Naive thymus-derived CD4-positive, alpha-beta T cell (primary cell): ENCODE measurements around the gene LRBA. TPM values are rescaled to one million over a fixed set of nuclear protein-coding genes. Genes with fewer than 3 reads are reported as not detected.

ENCODE experiments used
- ATAC-seq: fragments of 150-1000 bp; cut with Tn5 transposase; 2 replicates; pipeline ENCODE4 v1.10.0; 2021; ENCODE audit warnings: mild to moderate bottlenecking, moderate library complexity
- CTCF ChIA-PET: fragments of 350-600 bp; sonication (Branson Sonifier 250); formaldehyde crosslinking; loops from one replicate; lab custom pipeline; 2021; ENCODE audit warnings: antibody characterized with exemption; lab: Charles Lee
- POLR2A ChIA-PET: fragments of 350-600 bp; sonication (Branson Sonifier 250); formaldehyde crosslinking; loops from one replicate; lab custom pipeline; 2021; ENCODE audit warnings: antibody characterized with exemption, inconsistent platforms; lab: Charles Lee
- DNase-seq, 9 donors: peaks; one replicate each; pipeline versions ENCODE4 v3.0.0 to v3.0.0-alpha.2; 2020 to 2022; ENCODE audit warnings: mixed read lengths in 1 of 9
- H3K27ac ChIP-seq: one replicate; pipeline ENCODE4 v1.7.0; 2013; ENCODE audit warnings: mild to moderate bottlenecking, low read depth, low read length, moderate library complexity
- H3K27me3 ChIP-seq, 2 donors: one replicate each; pipeline ENCODE4 v1.7.0; 2013; ENCODE audit warnings: low read length in 2 of 2, mild to moderate bottlenecking in 2 of 2, moderate library complexity in 2 of 2; ENCODE audit not compliant: control insufficient read depth in 2 of 2, insufficient read depth in 2 of 2
- H3K36me3 ChIP-seq, 3 experiments: 1 replicate in 2 of 3; 2 replicates in 1 of 3; pipeline ENCODE4 v1.7.0; 2013; ENCODE audit warnings: low read length in 3 of 3, mild to moderate bottlenecking in 3 of 3, moderate library complexity in 1 of 3; ENCODE audit not compliant: insufficient read depth in 3 of 3, control insufficient read depth in 2 of 3
- H3K4me1 ChIP-seq, 2 donors: one replicate each; pipeline ENCODE4 v1.7.0; 2013; ENCODE audit warnings: low read length in 2 of 2, mild to moderate bottlenecking in 2 of 2, moderate library complexity in 1 of 2; ENCODE audit not compliant: control insufficient read depth in 2 of 2, insufficient read depth in 2 of 2
- H3K4me3 ChIP-seq: 2 replicates; pipeline ENCODE4 v1.7.0; 2013; ENCODE audit warnings: mild to moderate bottlenecking, low read length
- H3K9me3 ChIP-seq, 3 experiments: 1 replicate in 2 of 3; 2 replicates in 1 of 3; pipeline ENCODE4 v1.7.0; 2013; ENCODE audit warnings: low read length in 3 of 3; ENCODE audit not compliant: control insufficient read depth in 2 of 3
- H3K27ac Mint-ChIP-seq, 9 donors: one replicate each; pipeline ENCODE4 v1.8.0; 2020 to 2022; ENCODE audit warnings: mixed read lengths in 9 of 9, mild to moderate bottlenecking in 8 of 9, moderate library complexity in 5 of 9, inconsistent platforms in 2 of 9
- H3K27me3 Mint-ChIP-seq, 5 donors: one replicate each; pipeline ENCODE4 v1.8.0; 2021 to 2022; ENCODE audit warnings: mixed read lengths in 5 of 5, mild to moderate bottlenecking in 1 of 5
- H3K36me3 Mint-ChIP-seq, 5 donors: one replicate each; pipeline ENCODE4 v1.8.0; 2020 to 2022; ENCODE audit warnings: mixed read lengths in 5 of 5, mild to moderate bottlenecking in 3 of 5, inconsistent platforms in 1 of 5
- H3K4me1 Mint-ChIP-seq, 7 donors: one replicate each; pipeline ENCODE4 v1.8.0; 2020 to 2022; ENCODE audit warnings: mixed read lengths in 7 of 7, mild to moderate bottlenecking in 3 of 7, inconsistent platforms in 1 of 7
- H3K4me3 Mint-ChIP-seq, 10 donors: one replicate each; pipeline ENCODE4 v1.8.0; 2020 to 2022; ENCODE audit warnings: mild to moderate bottlenecking in 10 of 10, mixed read lengths in 10 of 10, moderate library complexity in 6 of 10, inconsistent platforms in 2 of 10
- H3K9me3 Mint-ChIP-seq, 11 donors: one replicate each; pipeline ENCODE4 v1.8.0; 2020 to 2022; ENCODE audit warnings: mixed read lengths in 11 of 11, mild to moderate bottlenecking in 4 of 11, inconsistent platforms in 1 of 11, moderate library complexity in 1 of 11
- intact Hi-C, 2 donors: fragments of 100-400 bp; cut with micrococcal nuclease; formaldehyde crosslinking; loops; one replicate each; pipeline ENCODE4 v1.15.1; 2023
- polyA plus RNA-seq, 2 donors: library from polyadenylated mRNA; unstranded; fragments of 300-500 nt; fragmentation: Illumina TruSeq; gene quantifications; one replicate each; pipeline ENCODE4 v1.2.3, GENCODE V29; 2021
- total RNA-seq, 6 experiments: library from RNA in 5 of 6; stranded (reverse) in 5 of 6; gene quantifications; 1 replicate in 5 of 6; 2 replicates in 1 of 6; pipeline ENCODE4 v1.2.3 and lab custom pipeline; 2021 to 2026

Gene LRBA
- total and polyA plus RNA-seq, 7 experiments from 2014 or later, result 20.8 to 71.4 (median 58.4) TPM

- H3K9me3 ChIP-seq, result no peaks in the 10 kb centered on the region
- H3K36me3 Mint-ChIP-seq, result peaks cover 7 to 57% (median 52%) of the 10 kb centered on the region in 5 donors
- ChIA-PET CTCF (no interaction called here), POLR2A (no interaction called here)
- DNase-seq, result no peak
- intact Hi-C loops, result no loop called here
- peaks cover 0 to 38% (median 10%) of the 10 kb centered on the region in 11 donors for H3K9me3 Mint-ChIP-seq
- no peak overlapping the region for H3K27ac Mint-ChIP-seq
- H3K4me1 Mint-ChIP-seq, result peaks cover 0 to 6% (median 4%) of the 10 kb centered on the region in 7 donors
- H3K4me1 ChIP-seq, result no peaks in the 10 kb centered on the region
- ATAC-seq, result no peak
- H3K27ac ChIP-seq, result no peak overlapping the region
- H3K4me3 ChIP-seq, result no peak overlapping the region
- no peak overlapping the region for H3K4me3 Mint-ChIP-seq
- no peaks in the 10 kb centered on the region for H3K27me3 Mint-ChIP-seq
- no peaks in the 10 kb centered on the region for H3K27me3 ChIP-seq
- H3K36me3 ChIP-seq, result no peaks in the 10 kb centered on the region
Observed at GRCh38 chr4:150632639-150633038, 382.4 kb downstream of the LRBA start.

- ATAC-seq, result no peak
- Mint-ChIP-seq H3K27ac (no peak overlapping the region), H3K4me1 (peaks cover 0 to 6% (median 0%) of the 10 kb centered on the region in 7 donors), H3K36me3 (peaks cover 4 to 26% (median 22%) of the 10 kb centered on the region in 5 donors), H3K27me3 (no peaks in the 10 kb centered on the region), H3K9me3 (peaks cover 0 to 8% (median 0%) of the 10 kb centered on the region in 11 donors), H3K4me3 (no peak overlapping the region)
- Histone ChIP-seq H3K27ac (no peak overlapping the region), H3K4me3 (no peak overlapping the region), H3K36me3 (no peaks in the 10 kb centered on the region), H3K9me3 (no peaks in the 10 kb centered on the region), H3K27me3 (no peaks in the 10 kb centered on the region), H3K4me1 (no peaks in the 10 kb centered on the region)
- intact Hi-C loops, result no loop called here
- CTCF ChIA-PET, result no interaction called here
- POLR2A ChIA-PET, result no interaction called here
- DNase-seq, result no peak
Observed at GRCh38 chr4:150628073-150628472, 387.0 kb downstream of the LRBA start.

DNA sequence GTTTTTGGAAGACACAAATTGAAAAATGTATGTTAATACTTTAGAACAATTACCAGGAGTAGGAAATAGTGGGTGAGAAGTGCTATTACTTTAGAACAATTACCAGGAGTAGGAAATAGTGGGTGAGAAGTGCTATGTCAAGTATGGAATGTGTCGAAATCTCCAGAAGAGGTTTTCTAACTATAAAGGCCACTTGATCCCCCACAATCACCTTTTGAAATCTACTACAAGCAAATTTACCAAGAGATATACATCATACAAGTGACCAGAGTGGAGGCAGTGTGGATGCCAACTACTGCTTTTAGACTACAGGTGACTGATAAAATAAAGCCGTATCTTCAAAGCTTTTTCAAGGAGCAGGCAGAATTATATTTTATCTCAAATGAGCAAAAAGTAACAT, 390.1 kb downstream of the LRBA start:
- DNase-seq, result no peak
- peaks cover 0 to 7% (median 0%) of the 10 kb centered on the region in 7 donors for H3K4me1 Mint-ChIP-seq
- H3K36me3 ChIP-seq, result no peaks in the 10 kb centered on the region
- no peaks in the 10 kb centered on the region for H3K27me3 ChIP-seq
- no peak overlapping the region for H3K4me3 Mint-ChIP-seq
- no peak overlapping the region for H3K4me3 ChIP-seq
- ATAC-seq, result no peak
- H3K4me1 ChIP-seq, result no peaks in the 10 kb centered on the region
- ChIA-PET CTCF (no interaction called here), POLR2A (no interaction called here)
- peaks cover 0 to 5% (median 0%) of the 10 kb centered on the region in 11 donors for H3K9me3 Mint-ChIP-seq
- H3K36me3 Mint-ChIP-seq, result peaks cover 2 to 33% (median 31%) of the 10 kb centered on the region in 5 donors
- no peak overlapping the region for H3K27ac ChIP-seq
- H3K27ac Mint-ChIP-seq, result no peak overlapping the region
- intact Hi-C loops, result no loop called here
- H3K27me3 Mint-ChIP-seq, result no peaks in the 10 kb centered on the region
- H3K9me3 ChIP-seq, result no peaks in the 10 kb centered on the region

GRCh38 chr4:150624055-150624454, 391.0 kb downstream of the LRBA start:
- H3K4me1 Mint-ChIP-seq, result peaks cover 0 to 4% (median 3%) of the 10 kb centered on the region in 7 donors
- CTCF ChIA-PET, result no interaction called here
- ATAC-seq, result no peak

GRCh38 chr4:150619042-150619441, 396.0 kb downstream of the LRBA start:
- intact Hi-C loops, result no loop called here
- Histone ChIP-seq H3K27me3 (no peaks in the 10 kb centered on the region), H3K36me3 (no peaks in the 10 kb centered on the region), H3K27ac (no peak overlapping the region), H3K4me1 (no peaks in the 10 kb centered on the region), H3K4me3 (no peak overlapping the region), H3K9me3 (no peaks in the 10 kb centered on the region)
- H3K27ac Mint-ChIP-seq, result no peak overlapping the region
- H3K36me3 Mint-ChIP-seq, result peaks cover 0 to 31% (median 26%) of the 10 kb centered on the region in 5 donors
- ChIA-PET POLR2A (no interaction called here), CTCF (no interaction called here)
- H3K9me3 Mint-ChIP-seq, result peaks cover 0 to 5% (median 0%) of the 10 kb centered on the region in 11 donors
- DNase-seq (no peak), ATAC-seq (no peak)
- no peaks in the 10 kb centered on the region for H3K27me3 Mint-ChIP-seq
- H3K4me1 Mint-ChIP-seq, result peaks cover 0 to 4% (median 3%) of the 10 kb centered on the region in 7 donors
- H3K4me3 Mint-ChIP-seq, result no peak overlapping the region

More at GRCh38 chr4:150624055-150624454, 391.0 kb downstream of the LRBA start:
- Histone ChIP-seq H3K9me3 (no peaks in the 10 kb centered on the region), H3K4me3 (no peak overlapping the region), H3K27me3 (no peaks in the 10 kb centered on the region), H3K27ac (no peak overlapping the region), H3K4me1 (no peaks in the 10 kb centered on the region), H3K36me3 (no peaks in the 10 kb centered on the region)
- H3K27me3 Mint-ChIP-seq, result no peaks in the 10 kb centered on the region
- peaks cover 0 to 30% (median 28%) of the 10 kb centered on the region in 5 donors for H3K36me3 Mint-ChIP-seq
- peaks cover 0 to 5% (median 0%) of the 10 kb centered on the region in 11 donors for H3K9me3 Mint-ChIP-seq
- POLR2A ChIA-PET, result no interaction called here
- no peak overlapping the region for H3K27ac Mint-ChIP-seq
- no peak for DNase-seq
- no peak overlapping the region for H3K4me3 Mint-ChIP-seq
- intact Hi-C loops, result no loop called here

GRCh38 chr4:150609131-150609530, 406.0 kb downstream of the LRBA start:
- H3K4me3 Mint-ChIP-seq, result no peak overlapping the region
- no peak overlapping the region for H3K4me3 ChIP-seq
- H3K27me3 ChIP-seq, result no peaks in the 10 kb centered on the region
- peaks cover 0 to 41% (median 14%) of the 10 kb centered on the region in 5 donors for H3K36me3 Mint-ChIP-seq
- H3K27ac Mint-ChIP-seq, result peak overlapping the region in 1 of 9 donors; percentile 16
- intact Hi-C loops, result no loop called here
- ChIA-PET POLR2A (no interaction called here), CTCF (no interaction called here)
- peaks cover 0 to 6% (median 0%) of the 10 kb centered on the region in 7 donors for H3K4me1 Mint-ChIP-seq
- H3K27ac ChIP-seq, result no peak overlapping the region
- H3K9me3 Mint-ChIP-seq, result peaks cover 0 to 7% (median 0%) of the 10 kb centered on the region in 11 donors
- H3K36me3 ChIP-seq, result no peaks in the 10 kb centered on the region
- H3K9me3 ChIP-seq, result no peaks in the 10 kb centered on the region
- no peaks in the 10 kb centered on the region for H3K27me3 Mint-ChIP-seq
- H3K4me1 ChIP-seq, result no peaks in the 10 kb centered on the region
- ATAC-seq (no peak), DNase-seq (no peak)

- no peak overlapping the region for H3K27ac ChIP-seq
- ATAC-seq (no peak), DNase-seq (no peak)
- intact Hi-C loops, result no loop called here
- H3K9me3 ChIP-seq, result no peaks in the 10 kb centered on the region
- H3K36me3 ChIP-seq, result peaks cover 0 to 6% (median 0%) of the 10 kb centered on the region in 3 experiments
- ChIA-PET CTCF (no interaction called here), POLR2A (no interaction called here)
- H3K27ac Mint-ChIP-seq, result no peak overlapping the region
- no peak overlapping the region for H3K4me3 Mint-ChIP-seq
- H3K9me3 Mint-ChIP-seq, result peaks cover 0 to 1% (median 0%) of the 10 kb centered on the region in 11 donors
- no peak overlapping the region for H3K4me3 ChIP-seq
- H3K27me3 ChIP-seq, result no peaks in the 10 kb centered on the region
- H3K27me3 Mint-ChIP-seq, result no peaks in the 10 kb centered on the region
- H3K36me3 Mint-ChIP-seq, result peaks cover 4 to 19% (median 13%) of the 10 kb centered on the region in 5 donors
- peaks cover 0 to 4% (median 0%) of the 10 kb centered on the region in 7 donors for H3K4me1 Mint-ChIP-seq
- H3K4me1 ChIP-seq, result no peaks in the 10 kb centered on the region
Observed at GRCh38 chr4:150600812-150601445, 414.2 kb downstream of the LRBA start.
